Mammary epithelial cell (primary cell): ENCODE results near the gene ADAM19.

ENCODE experiments used
- CTCF ChIP-seq, 2 donors: IDR thresholded peaks in 1 of 2; conservative IDR thresholded peaks in 1 of 2; 2 replicates each; pipeline ENCODE4 v1.5.1; 2011 to 2012; ENCODE audit warnings: inconsistent platforms in 2 of 2, low read length in 2 of 2, mild to moderate bottlenecking in 2 of 2, control low read depth in 1 of 2, low read depth in 1 of 2; ENCODE audit not compliant: insufficient read depth in 1 of 2; ENCODE audit errors: extremely low read depth in 1 of 2
- EZH2 ChIP-seq: IDR thresholded peaks from 2 replicates; pipeline ENCODE4 v1.6.1; 2012; ENCODE audit warnings: low read length, inconsistent platforms, borderline replicate concordance

- TF ChIP-seq CTCF (conservative IDR thresholded peaks at IDR 0.05 in 1 of 2, IDR thresholded peaks at IDR 0.05 in 1 of 2; ENCODE audit: extremely low read depth in 1 of 2, insufficient read depth in 1 of 2, low read depth in 1 of 2, low read length in 2 of 2) (no peak), EZH2 (no peak)
Observed at GRCh38 chr5:157504053-157504452, 71.5 kb downstream of the ADAM19 start.
